ENCODE data around the gene ESD.

DNA sequence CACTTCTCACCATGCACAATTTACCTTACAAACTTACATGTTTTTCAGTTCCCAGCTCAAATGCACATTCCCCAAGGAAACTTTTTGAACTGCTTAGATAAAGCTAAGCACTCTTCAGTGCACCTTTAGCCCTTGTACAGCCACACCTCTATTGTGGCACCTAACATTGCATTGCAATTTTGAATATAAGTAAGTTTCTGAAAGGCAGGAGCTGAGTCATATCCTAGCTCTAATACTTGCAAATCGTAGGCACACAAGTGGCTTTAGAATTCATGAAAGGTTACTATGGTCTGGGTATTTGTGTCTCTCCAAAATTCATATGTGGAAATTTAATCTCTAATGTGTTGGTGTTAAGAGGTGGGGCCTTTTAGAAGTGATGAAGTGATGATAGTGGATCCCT lies 4.9 kb upstream of the ESD start:
- TF ChIP-seq, protein P1, sequence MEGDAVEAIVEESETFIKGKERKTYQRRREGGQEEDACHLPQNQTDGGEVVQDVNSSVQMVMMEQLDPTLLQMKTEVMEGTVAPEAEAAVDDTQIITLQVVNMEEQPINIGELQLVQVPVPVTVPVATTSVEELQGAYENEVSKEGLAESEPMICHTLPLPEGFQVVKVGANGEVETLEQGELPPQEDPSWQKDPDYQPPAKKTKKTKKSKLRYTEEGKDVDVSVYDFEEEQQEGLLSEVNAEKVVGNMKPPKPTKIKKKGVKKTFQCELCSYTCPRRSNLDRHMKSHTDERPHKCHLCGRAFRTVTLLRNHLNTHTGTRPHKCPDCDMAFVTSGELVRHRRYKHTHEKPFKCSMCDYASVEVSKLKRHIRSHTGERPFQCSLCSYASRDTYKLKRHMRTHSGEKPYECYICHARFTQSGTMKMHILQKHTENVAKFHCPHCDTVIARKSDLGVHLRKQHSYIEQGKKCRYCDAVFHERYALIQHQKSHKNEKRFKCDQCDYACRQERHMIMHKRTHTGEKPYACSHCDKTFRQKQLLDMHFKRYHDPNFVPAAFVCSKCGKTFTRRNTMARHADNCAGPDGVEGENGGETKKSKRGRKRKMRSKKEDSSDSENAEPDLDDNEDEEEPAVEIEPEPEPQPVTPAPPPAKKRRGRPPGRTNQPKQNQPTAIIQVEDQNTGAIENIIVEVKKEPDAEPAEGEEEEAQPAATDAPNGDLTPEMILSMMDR (IDR thresholded peaks at IDR 0.05; ENCODE audit: insufficient read depth, low read length, poor library complexity, severe bottlenecking), result no peak
- TF ChIP-seq EZH2phosphoT487 (conservative IDR thresholded peaks at IDR 0.05; ENCODE audit: low read length), result no peak

All from SU-DHL-6 (cell line).